ENCODE data around the gene TIMM10.
"Not testable (repeated sequence)": the region's sequence is repeated elsewhere in the genome, so short reads cannot be mapped to it uniquely, and the experiment has no call there.

Gene TIMM10

GRCh38 chr11:57542582-57542981 is 12.0 kb upstream of the TIMM10 start:
- no peak for DNase-seq (ENCODE audit: low read depth in 2 of 2)

GRCh38 chr11:57541169-57541568 is 10.6 kb upstream of the TIMM10 start:
- DNase-seq (ENCODE audit: low read depth in 2 of 2): no peak

GRCh38 chr11:57539342-57539741 is 8.8 kb upstream of the TIMM10 start:
- DNase-seq (ENCODE audit: low read depth in 2 of 2): no peak

- DNase-seq (ENCODE audit: low read depth in 2 of 2): no peak
Measured at GRCh38 chr11:57536947-57537619, 6.5 kb upstream of the TIMM10 start, which contains the start of gene SMTNL1. SMTNL1 (plus strand) TSS chr11:57537595; CDS start chr11:57542643, 5,048 bp downstream.

- not testable (repeated sequence) for DNase-seq (ENCODE audit: low read depth in 2 of 2)
Measured at GRCh38 chr11:57534449-57534848, 3.9 kb upstream of the TIMM10 start.

GRCh38 chr11:57530215-57530595 is 349 bp downstream of the TIMM10 start:
- no peak for DNase-seq (ENCODE audit: low read depth in 2 of 2)

DNA sequence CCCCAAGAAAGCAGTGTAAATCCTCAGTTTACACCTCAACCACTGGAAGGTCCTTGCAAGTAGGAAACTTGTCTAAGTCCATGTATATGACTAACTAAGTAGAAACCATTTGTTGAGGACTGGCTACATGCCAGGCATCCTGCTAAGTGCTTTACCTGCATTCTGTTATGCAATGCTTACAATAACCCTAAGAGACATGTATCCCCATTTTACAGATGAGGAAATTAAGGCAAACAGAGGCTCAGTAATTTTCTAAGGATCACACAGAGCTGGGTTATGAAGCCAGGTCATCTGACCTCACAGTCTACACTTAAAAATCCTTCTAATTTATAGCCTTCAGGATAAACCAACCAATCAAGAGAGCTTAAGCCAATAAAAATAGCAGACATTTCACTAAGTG is 1.5 kb downstream of the TIMM10 start:
- DNase-seq (ENCODE audit: low read depth in 2 of 2): no peak

GRCh38 chr11:57527056-57527631 is 3.4 kb downstream of the TIMM10 start:
- peak; percentile 27 to 70 for DNase-seq (ENCODE audit: low read depth in 2 of 2)

GRCh38 chr11:57523419-57523818 is 7.1 kb downstream of the TIMM10 start:
- no peak for DNase-seq (ENCODE audit: low read depth in 2 of 2)

DNA sequence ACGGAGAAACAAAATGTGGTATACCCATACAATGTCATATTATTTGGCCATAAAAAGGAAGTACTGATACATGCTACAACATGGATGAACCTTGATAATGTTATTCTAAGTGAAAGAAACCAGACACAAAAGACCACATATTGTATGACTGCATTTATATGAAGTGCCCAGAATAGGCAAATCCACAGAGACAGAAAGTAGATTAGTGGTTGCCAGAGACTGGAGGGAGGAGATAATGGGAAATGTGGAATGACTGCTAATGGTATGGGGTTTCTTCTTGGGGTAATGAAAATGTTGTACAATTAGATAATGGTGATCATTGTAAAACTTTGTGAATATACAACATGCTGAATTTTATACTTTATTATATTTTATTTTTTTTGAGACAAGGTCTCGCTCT is 9.4 kb downstream of the TIMM10 start:
- no peak for DNase-seq (ENCODE audit: low read depth in 2 of 2)

- DNase-seq (ENCODE audit: low read depth in 2 of 2): no peak
Measured at GRCh38 chr11:57516061-57516443, 14.5 kb downstream of the TIMM10 start.

DNA sequence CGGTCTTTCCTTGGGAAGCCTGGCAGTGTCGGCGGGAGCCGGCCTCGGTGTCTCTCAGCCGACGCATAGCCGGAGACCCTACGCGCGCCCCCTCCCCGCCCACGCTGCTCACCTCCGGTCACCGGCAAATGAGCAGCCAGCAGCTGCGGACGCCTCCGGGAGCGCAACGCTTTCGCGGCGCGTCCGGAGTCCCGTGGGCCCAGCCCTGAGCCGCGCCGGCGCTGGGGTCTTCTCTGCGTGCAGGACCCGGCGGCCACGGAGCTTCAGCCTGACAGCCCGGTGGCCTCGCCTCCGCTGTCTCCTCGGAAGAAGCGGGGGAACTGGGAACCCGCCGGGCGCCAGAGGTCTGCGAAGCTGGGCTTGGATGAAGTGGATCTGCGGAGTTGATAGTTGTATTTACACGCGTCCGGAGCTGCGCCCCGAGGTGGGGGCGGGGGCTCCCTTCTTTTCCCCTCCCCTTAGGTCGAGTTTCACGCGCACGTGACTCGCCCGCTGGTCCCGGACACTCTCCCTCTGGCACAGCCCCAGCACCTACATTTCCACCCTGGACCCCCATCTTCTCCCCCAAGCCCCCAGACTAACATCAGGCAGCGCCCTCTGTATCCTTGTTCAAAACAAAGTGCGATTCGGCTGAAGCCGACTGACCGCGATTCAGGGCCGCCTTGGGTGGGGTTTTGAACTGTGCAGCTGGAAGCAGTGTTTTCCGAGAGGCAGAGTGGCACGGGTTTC is 15.1 kb downstream of the TIMM10 start, which contains the start of gene SLC43A1:
Gene SLC43A1 (minus strand): TSS at position 371 of the 729 bp plus-strand sequence. CDS start 1,591 bp downstream, outside the sequence.
- peak; percentile 6 to 34 for DNase-seq (ENCODE audit: low read depth in 2 of 2)

DNA sequence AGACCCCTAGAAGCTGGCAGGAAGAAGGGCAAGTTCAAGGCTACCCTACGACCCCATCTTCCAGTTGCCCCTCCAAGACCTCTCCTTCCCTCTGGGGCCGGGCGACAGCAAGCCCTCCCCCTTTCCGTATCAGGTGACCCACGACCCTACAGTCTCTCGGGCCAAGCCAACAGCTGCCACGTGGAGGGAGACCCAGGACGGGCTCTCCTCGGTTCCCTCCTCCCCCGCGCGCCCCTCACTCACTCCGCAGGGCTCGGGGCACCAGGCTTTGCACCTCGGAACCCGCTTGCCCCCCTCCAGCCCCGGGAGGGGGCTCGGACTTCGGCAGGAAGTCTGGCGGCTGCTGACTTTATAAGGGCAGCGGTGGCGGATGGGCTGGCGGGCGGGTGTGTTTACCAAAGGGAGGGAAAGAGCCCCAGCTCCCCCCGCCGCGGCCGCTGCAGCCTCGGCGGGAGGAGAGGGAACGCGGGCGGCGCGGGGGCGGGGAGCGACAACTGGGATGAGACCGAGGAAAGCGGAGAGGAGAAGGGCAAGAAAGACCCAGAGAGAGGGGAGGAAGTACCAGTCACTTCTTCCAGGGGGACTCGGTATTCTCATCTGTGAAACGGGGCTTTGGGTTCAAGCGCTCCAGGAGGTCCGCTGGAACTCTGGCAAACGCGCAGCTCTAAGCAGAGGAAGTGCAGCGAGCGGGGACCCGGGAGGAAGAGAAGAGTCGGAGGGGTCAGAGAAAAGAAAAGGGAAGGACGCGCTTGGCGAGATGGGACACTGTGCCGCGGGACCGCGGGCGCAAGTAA is 15.8 kb downstream of the TIMM10 start:
- peak; percentile 28 to 56 for DNase-seq (ENCODE audit: low read depth in 2 of 2)

DNA sequence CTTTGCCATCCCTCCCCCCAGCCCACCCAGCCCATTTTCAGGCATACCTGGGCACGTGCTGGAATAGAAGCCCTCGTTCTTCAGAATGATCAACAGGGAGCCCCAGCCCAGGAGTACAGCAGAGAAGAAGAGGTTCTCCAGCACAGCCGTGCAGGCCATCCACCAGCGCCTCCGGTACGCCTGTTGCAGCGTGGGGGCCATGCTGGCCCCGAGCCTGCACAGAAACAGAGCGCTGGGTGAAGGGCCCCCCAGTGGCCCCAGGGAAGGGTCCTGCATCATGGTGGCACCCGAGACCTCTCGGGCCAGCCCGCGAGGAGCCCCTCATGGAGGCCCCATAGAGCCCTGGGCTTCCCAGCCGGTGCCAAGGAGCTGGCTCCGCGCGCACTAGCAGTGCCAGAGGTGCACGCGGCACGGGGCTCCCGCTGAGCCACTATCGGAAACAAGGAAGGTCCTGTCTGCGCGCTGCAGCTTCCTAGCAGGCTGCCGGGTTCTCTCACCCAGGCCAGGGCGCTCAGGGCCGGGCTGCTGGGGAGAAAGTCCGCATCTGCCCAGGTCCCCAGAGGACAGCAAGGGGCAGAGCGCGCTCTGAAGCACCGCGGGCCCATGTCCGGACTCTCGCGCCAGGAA is 16.5 kb downstream of the TIMM10 start:
- peak; percentile 10 to 15 for DNase-seq (ENCODE audit: low read depth in 2 of 2)

GRCh38 chr11:57513452-57513795 is 17.1 kb downstream of the TIMM10 start:
- no peak for DNase-seq (ENCODE audit: low read depth in 2 of 2)

GRCh38 chr11:57512646-57513451 is 17.7 kb downstream of the TIMM10 start:
- no peak for DNase-seq (ENCODE audit: low read depth in 2 of 2)

GRCh38 chr11:57511741-57512430 is 18.7 kb downstream of the TIMM10 start:
- no peak for DNase-seq (ENCODE audit: low read depth in 2 of 2)

- no peak for DNase-seq (ENCODE audit: low read depth in 2 of 2)
Measured at GRCh38 chr11:57508341-57509170, 22.0 kb downstream of the TIMM10 start.

DNA sequence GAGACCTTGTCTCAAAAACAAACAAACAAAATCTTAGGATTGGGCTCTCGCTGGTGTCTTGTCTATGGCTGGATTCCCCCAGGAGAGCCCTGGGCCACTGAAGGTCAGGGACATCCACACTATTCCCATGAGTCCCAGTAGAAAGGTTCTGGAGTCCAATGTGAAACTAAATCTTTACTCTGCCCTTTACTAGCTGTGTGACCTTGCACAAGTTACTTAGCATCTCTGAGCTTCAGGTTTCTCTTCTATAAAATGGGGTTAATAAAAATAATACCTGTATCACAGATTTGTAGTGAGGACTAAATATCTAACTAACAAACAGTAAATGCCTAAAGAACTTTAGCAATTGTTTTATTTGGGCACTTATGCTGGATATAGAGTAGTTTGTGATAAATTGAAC is 24.0 kb downstream of the TIMM10 start:
- no peak for DNase-seq (ENCODE audit: low read depth in 2 of 2)

All from stimulated activated CD4-positive, alpha-beta T cell treated with anti-CD3 and anti-CD28 coated beads, Interleukin-12 subunit alpha, Interleukin-12 subunit beta, amount 100 ng/mL, for 24 hours (primary cell).